LNCaP clone FGC (cell line): ENCODE data around the gene ARHGEF28.
A peak's percentile ranks its signal among the peaks of the same experiment; 100 is the strongest.

ENCODE experiments used
- DNase-seq: peaks from one replicate; pipeline ENCODE4 v3.0.0-alpha.2; 2011; ENCODE audit warnings: low read depth
- H3K4me3 ChIP-seq: 2 replicates; pipeline ENCODE4 v1.5.1; 2011; ENCODE audit warnings: mild to moderate bottlenecking, low read depth, low read length, control low read depth
- CTCF ChIP-seq: IDR thresholded peaks from 2 replicates; pipeline ENCODE4 v1.5.1; 2012; ENCODE audit warnings: mild to moderate bottlenecking; ENCODE audit not compliant: control insufficient read depth, insufficient read depth; ENCODE audit errors: extremely low read depth

The ARHGEF28 gene

GRCh38 chr5:73716284-73716808 lies 90.3 kb downstream of the ARHGEF28 start:
- no peak for TF ChIP-seq CTCF
- H3K4me3 ChIP-seq: no peak overlapping the region
- no peak for DNase-seq

GRCh38 chr5:73718762-73719161 lies 92.8 kb downstream of the ARHGEF28 start:
- no peak for DNase-seq
- TF ChIP-seq CTCF: no peak
- no peak overlapping the region for H3K4me3 ChIP-seq

GRCh38 chr5:73719632-73720031 lies 93.6 kb downstream of the ARHGEF28 start:
- H3K4me3 ChIP-seq: no peak overlapping the region
- DNase-seq: no peak
- no peak for TF ChIP-seq CTCF

GRCh38 chr5:73722231-73722630 lies 96.2 kb downstream of the ARHGEF28 start:
- no peak for TF ChIP-seq CTCF
- no peak for DNase-seq
- H3K4me3 ChIP-seq: no peak overlapping the region

- no peak overlapping the region for H3K4me3 ChIP-seq
- TF ChIP-seq CTCF: no peak
- peak; percentile 10 for DNase-seq
Measured at GRCh38 chr5:73726071-73726470, 100.1 kb downstream of the ARHGEF28 start.

GRCh38 chr5:73726606-73727231 lies 100.7 kb downstream of the ARHGEF28 start:
- no peak for TF ChIP-seq CTCF
- H3K4me3 ChIP-seq: no peak overlapping the region
- no peak for DNase-seq

DNA sequence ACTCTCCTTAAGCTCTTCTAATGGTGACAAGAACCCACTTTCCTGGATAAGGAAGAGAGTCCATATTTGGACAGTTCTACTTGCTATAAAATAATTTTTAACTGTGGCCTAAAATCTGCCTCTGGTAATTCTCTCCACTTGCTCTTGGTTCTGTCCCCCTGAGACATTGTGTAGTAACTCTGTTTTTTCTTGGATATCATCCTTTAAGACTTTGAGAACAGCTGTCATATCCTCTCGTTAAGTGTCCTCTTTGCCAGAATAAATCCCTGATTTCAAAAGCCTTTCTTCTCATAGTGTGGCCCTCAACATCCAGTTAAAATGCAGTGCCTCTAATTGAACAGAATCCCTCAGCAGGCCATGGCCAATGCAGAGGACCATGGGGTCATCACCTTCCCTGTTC lies 101.5 kb downstream of the ARHGEF28 start:
- no peak overlapping the region for H3K4me3 ChIP-seq
- no peak for TF ChIP-seq CTCF
- DNase-seq: no peak
